Measurements from ENCODE around the gene CFAP221.

The CFAP221 gene

DNA sequence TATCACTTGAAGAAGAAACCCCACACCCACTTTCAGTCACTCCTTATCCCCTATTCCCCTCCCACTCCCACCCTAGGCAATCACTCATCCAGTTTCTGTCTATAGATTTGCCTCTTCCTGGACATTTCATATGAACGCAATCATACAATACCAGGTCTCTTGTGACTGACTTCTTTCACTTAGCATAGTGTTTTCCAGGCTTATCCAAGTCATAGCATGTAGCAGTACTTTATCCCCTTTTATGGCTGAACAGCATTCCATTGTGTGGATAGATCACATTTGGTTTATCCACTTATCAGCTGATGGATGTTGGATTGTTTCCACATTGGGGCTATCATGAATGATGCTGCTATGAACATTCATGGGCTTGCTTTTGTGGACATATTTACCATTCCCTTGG lies 6.6 kb downstream of the CFAP221 start:
- DNase-seq (ENCODE audit: low spot score), result no peak
- TF ChIP-seq, protein P1, sequence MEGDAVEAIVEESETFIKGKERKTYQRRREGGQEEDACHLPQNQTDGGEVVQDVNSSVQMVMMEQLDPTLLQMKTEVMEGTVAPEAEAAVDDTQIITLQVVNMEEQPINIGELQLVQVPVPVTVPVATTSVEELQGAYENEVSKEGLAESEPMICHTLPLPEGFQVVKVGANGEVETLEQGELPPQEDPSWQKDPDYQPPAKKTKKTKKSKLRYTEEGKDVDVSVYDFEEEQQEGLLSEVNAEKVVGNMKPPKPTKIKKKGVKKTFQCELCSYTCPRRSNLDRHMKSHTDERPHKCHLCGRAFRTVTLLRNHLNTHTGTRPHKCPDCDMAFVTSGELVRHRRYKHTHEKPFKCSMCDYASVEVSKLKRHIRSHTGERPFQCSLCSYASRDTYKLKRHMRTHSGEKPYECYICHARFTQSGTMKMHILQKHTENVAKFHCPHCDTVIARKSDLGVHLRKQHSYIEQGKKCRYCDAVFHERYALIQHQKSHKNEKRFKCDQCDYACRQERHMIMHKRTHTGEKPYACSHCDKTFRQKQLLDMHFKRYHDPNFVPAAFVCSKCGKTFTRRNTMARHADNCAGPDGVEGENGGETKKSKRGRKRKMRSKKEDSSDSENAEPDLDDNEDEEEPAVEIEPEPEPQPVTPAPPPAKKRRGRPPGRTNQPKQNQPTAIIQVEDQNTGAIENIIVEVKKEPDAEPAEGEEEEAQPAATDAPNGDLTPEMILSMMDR (IDR thresholded peaks at IDR 0.05; ENCODE audit: extremely low read depth, insufficient read depth, missing control alignments), result no peak
- in situ Hi-C loops (cut with MboI; ENCODE audit: low pct_unique_long_range_greater_than_20kb, low sequenced_read_pairs, unreplicated experiment), result no loop called here

DNA sequence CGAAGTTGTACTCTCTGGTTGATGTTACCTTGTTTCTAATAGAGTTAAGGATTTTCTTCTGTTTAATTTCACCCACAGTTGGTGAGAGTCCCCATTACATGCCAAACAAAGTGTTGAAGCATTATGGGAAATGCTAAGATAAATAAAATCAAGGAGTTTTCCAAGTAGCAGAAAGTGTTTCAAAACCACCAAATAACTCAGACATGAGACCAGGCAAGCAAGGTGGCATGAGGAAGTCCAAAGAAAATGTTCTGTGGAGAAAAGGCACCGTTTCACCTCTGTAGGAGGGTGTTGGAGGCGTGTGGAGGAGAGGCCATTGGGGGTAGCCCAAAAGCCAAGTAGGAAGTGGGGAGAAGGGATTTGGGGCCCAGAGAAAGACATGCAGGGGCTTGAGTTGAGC lies 8.7 kb downstream of the CFAP221 start:
- DNase-seq (ENCODE audit: low spot score), result no peak
- in situ Hi-C loops (cut with MboI; ENCODE audit: low pct_unique_long_range_greater_than_20kb, low sequenced_read_pairs, unreplicated experiment), result no loop called here
- TF ChIP-seq, protein P1 (IDR thresholded peaks at IDR 0.05; ENCODE audit: extremely low read depth, insufficient read depth, missing control alignments), result no peak

DNA sequence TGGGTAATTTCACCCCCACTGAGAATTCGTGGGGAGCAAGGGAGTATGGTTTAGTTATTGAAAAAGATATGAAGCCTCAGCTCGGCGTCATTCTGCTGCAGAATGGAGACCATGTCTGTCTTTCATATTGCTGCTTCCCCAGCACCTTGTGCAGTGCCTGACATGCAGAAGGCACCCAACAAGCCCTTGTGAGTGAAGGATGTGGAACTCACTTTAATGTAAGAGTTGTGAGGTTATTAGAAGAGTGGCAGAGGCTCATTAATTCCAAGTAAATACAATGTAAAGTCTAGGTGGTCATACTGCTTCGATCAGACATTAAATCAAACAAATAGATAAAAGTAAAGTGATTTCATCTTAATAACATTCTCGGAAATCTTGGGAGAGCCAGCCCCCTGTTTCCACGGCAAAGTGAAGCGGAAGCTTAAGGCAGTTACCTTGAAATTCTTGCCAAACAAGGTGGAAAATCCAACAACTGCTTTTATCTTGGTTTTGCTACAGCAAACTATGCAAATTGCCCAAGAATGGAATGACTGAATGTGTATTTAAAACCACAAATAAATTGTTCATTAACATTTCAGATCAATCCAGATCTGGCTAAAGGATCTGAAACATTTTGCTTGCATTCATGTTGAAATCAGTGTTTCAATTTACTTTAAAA lies 9.6 kb downstream of the CFAP221 start:
- DNase-seq (ENCODE audit: low spot score), result no peak
- TF ChIP-seq, protein P1 (IDR thresholded peaks at IDR 0.05; ENCODE audit: extremely low read depth, insufficient read depth, missing control alignments), result no peak
- in situ Hi-C loops (cut with MboI; ENCODE audit: low pct_unique_long_range_greater_than_20kb, low sequenced_read_pairs, unreplicated experiment), result no loop called here

DNA sequence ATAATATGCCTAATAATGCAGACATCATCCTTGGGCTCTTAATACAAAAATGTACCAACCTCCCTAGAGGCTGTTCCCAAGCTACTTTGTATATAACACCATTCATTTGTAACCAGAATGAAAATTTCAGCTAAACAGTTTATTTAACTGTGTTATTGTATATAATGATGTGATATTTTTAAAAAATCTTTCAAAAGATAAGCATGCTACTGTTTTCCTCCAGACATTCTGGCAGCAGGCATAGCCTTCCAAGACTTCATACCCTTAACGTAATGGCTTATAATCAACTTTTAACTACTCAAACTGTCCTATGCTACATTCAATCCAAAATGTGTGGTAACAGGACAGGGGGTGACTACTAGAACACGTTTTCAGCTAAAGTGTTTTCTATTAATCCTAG lies 21.2 kb downstream of the CFAP221 start:
- TF ChIP-seq, protein P1 (IDR thresholded peaks at IDR 0.05; ENCODE audit: extremely low read depth, insufficient read depth, missing control alignments), result no peak
- no peak for DNase-seq (ENCODE audit: low spot score)
- in situ Hi-C loops (cut with MboI; ENCODE audit: low pct_unique_long_range_greater_than_20kb, low sequenced_read_pairs, unreplicated experiment), result no loop called here

DNA sequence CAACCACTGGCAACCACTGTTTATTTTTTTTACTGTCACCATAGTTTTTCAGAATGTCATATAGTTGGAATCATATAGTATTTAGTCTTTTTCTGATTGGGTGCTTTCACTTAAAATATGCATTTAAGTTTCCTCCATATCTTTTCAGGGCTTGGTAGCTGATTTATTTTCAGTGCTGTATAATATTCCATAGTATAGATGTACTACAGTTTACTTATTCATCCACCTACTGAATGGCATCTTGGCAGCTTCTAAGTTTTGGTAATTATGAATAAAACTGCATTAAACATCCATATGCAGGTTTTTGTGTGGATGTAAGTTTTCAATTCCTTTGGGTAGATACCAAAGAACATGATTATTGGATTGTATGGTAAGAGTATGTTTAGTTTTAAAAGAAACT lies 23.0 kb downstream of the CFAP221 start:
- no peak for DNase-seq (ENCODE audit: low spot score)
- TF ChIP-seq, protein P1 (IDR thresholded peaks at IDR 0.05; ENCODE audit: extremely low read depth, insufficient read depth, missing control alignments), result no peak
- in situ Hi-C loops (cut with MboI; ENCODE audit: low pct_unique_long_range_greater_than_20kb, low sequenced_read_pairs, unreplicated experiment), result no loop called here

DNA sequence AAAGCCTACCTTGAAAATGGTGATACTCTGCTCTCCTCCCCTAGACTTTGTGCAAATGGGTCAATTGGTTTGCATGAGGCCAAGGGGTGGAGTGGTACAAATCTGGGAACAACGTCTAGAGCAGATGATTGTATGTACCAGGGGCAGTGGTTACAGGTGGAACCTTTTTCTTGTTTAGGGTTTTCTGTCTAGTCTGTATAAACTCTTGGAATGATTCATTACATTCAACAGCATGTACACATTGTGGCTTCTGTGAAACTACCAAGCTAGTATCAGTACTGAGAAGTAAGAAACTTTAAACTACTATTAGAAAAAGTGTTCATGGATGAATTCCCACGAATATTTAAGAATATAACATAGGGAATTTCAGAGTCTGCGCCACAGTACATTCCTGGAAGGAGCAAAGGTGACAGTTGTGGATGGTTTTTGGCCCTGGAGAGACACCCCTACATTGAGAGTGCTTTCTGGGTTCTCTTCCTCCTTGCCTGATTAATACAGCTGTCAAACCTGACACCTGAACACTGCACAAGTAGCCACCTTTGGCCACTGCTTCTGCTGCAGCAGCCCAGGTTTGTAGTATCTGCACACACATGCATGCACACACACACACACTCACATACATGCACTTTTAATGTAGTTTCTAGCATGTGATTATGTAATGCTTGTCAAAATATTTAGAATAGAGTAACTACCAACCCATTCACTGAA lies 30.0 kb downstream of the CFAP221 start:
- TF ChIP-seq, protein P1 (IDR thresholded peaks at IDR 0.05; ENCODE audit: extremely low read depth, insufficient read depth, missing control alignments), result no peak
- in situ Hi-C loops (cut with MboI; ENCODE audit: low pct_unique_long_range_greater_than_20kb, low sequenced_read_pairs, unreplicated experiment), result no loop called here
- peak; percentile 39 for DNase-seq (ENCODE audit: low spot score)

Measured in GM13977 (cell line).